Adrenal gland (tissue), 12 donors: ENCODE measurements around the gene MAP3K7CL. TPM values are rescaled to one million over a fixed set of nuclear protein-coding genes. Genes with fewer than 3 reads are reported as not detected.

Source experiments
- DNase-seq, 7 donors: peaks; one replicate each; pipeline ENCODE4 v3.0.0-alpha.2; 2019 to 2020
- H3K27ac ChIP-seq, 5 donors: fragments of 200-600 bp; sonication (generic) in 4 of 5; 1 replicate in 3 of 5; 2 replicates in 2 of 5; pipeline versions ENCODE4 v1.5.1 to v1.8.0; 2016 to 2020; ENCODE audit warnings: mild to moderate bottlenecking in 1 of 5
- H3K27me3 ChIP-seq: fragments of 200-600 bp; 2 replicates; pipeline ENCODE4 v1.8.0; 2021
- H3K36me3 ChIP-seq, 2 donors: fragments of 200-600 bp; replicated peaks in 1 of 2; 1 replicate in 1 of 2; 2 replicates in 1 of 2; pipeline versions ENCODE4 v1.5.1 to v1.8.0; 2018 to 2022
- H3K4me1 ChIP-seq, 2 donors: fragments of 200-600 bp; replicated peaks in 1 of 2; 1 replicate in 1 of 2; 2 replicates in 1 of 2; pipeline versions ENCODE4 v1.5.1 to v1.8.0; 2018 to 2021
- H3K4me3 ChIP-seq, 4 donors: fragments of 200-600 bp; sonication (generic) in 3 of 4; one replicate each; pipeline ENCODE4 v1.5.1; 2016 to 2018
- H3K9me3 ChIP-seq, 3 donors: fragments of 200-600 bp; sonication (generic) in 1 of 3; replicated peaks in 1 of 3; 1 replicate in 2 of 3; 2 replicates in 1 of 3; pipeline versions ENCODE4 v1.5.1 to v1.8.0; 2016 to 2021
- CTCF ChIP-seq, 6 experiments: fragments of 450-650 bp in 4 of 6; fragments of 200-600 bp in 2 of 6; sonication (generic) in 1 of 6; IDR thresholded peaks; 1 replicate in 5 of 6; 2 replicates in 1 of 6; pipeline versions ENCODE4 v1.5.1 to v1.8.0; 2016 to 2021; ENCODE audit warnings: antibody characterized with exemption in 6 of 6, mild to moderate bottlenecking in 2 of 6, moderate library complexity in 1 of 6
- POLR2A ChIP-seq, 2 donors: fragments of 450-650 bp; IDR thresholded peaks; one replicate each; pipeline ENCODE4 v1.6.1; 2017; ENCODE audit warnings: antibody characterized with exemption in 2 of 2, mild to moderate bottlenecking in 2 of 2, moderate library complexity in 1 of 2
- WGBS, 4 donors: extraction: QIAGEN DNeasy Blood & Tissue Kit in 2 of 4; methylation state at CpG; one replicate each; pipeline versions ENCODE4 v1.1.5 to v1.1.7; 2013 to 2017; 5-methylcytosine and 5-hydroxymethylcytosine counted together
- intact Hi-C, 2 donors: fragments of 100-400 bp; cut with DNase I; formaldehyde crosslinking; loops; one replicate each; pipeline versions ENCODE4 v1.14.1 to v1.15.0; 2022 to 2023
- polyA plus RNA-seq, 3 donors: library from polyadenylated mRNA; stranded (reverse); fragments of 200-250 nt in 2 of 3; fragments of 350-450 nt in 1 of 3; fragmentation: Illumina TruSeq in 1 of 3; extraction: RNeasy Lipid Tissue Mini Kit (QIAGEN cat#74804) in 1 of 3; gene quantifications; one replicate each; pipeline ENCODE4 v1.2.3, GENCODE V29; 2013 to 2014
- total RNA-seq, 9 donors: library from RNA; depleted of rRNA in 4 of 9; stranded (reverse); fragments of >200 nt in 4 of 9; fragments of 120-200 nt in 1 of 9; fragmentation: NEBNext Ultra II Directional in 1 of 9; extraction: Animal tissue kit (Norgen Biotek cat#: 25700) in 1 of 9; gene quantifications; one replicate each; pipeline versions ENCODE4 v1.1.0 to v1.2.4, GENCODE V29; 2013 to 2023
- donor health status: healthy with polysubstance abuse.
- donor health status: Bipolar disorder and iron deficiency.
- donor health status: DM: yes; HTN: yes; CAD: no.
- donor health status: DM: no; HTN: no; CAD: no.
- donor health status: DM: no; HTN: no; CAD: no.
- donor health status: DM: yes; HTN: yes; CAD: no.

The MAP3K7CL gene
- total and polyA plus RNA-seq, 12 donors = 3.6 to 29.5 (median 16.9) TPM

GRCh38 chr21:29182691-29183092 lies 52.2 kb downstream of the MAP3K7CL start:
- Histone ChIP-seq H3K4me3 (peak overlapping the region in 1 of 4 donors; percentile 53), H3K27ac (peak overlapping the region; percentile 93 to 99 (median 96))
- intact Hi-C loops = no loop called here

GRCh38 chr21:29184037-29184436 lies 53.6 kb downstream of the MAP3K7CL start:
- TF ChIP-seq POLR2A (IDR thresholded peaks at IDR 0.05) = no peak
- TF ChIP-seq CTCF (IDR thresholded peaks at IDR 0.05) = no peak
- H3K4me3 ChIP-seq = no peak overlapping the region
- H3K27ac ChIP-seq = peak overlapping the region in 2 of 5 donors; percentile 96 to 97
- peaks cover 28 to 40% of the 10 kb centered on the region in 2 donors for H3K4me1 ChIP-seq
- 32 to 44% (median 41%) methylated on average over 1 of the region's 1 CpG for WGBS, 4 donors
- no peaks in the 10 kb centered on the region for H3K27me3 ChIP-seq
- H3K9me3 ChIP-seq = no peaks in the 10 kb centered on the region
- intact Hi-C loops = no loop called here
- DNase-seq = no peak
- H3K36me3 ChIP-seq = no peaks in the 10 kb centered on the region

More at GRCh38 chr21:29182691-29183092, 52.2 kb downstream of the MAP3K7CL start:
- H3K4me1 ChIP-seq = peaks cover 21 to 32% of the 10 kb centered on the region in 2 donors
- 30 to 51% (median 37%) methylated on average over 4 of the region's 4 CpGs for WGBS, 4 donors
- no peaks in the 10 kb centered on the region for H3K9me3 ChIP-seq
- no peak for TF ChIP-seq POLR2A (IDR thresholded peaks at IDR 0.05)
- TF ChIP-seq CTCF (IDR thresholded peaks at IDR 0.05) = no peak
- H3K27me3 ChIP-seq = no peaks in the 10 kb centered on the region
- DNase-seq = no peak
- no peaks in the 10 kb centered on the region for H3K36me3 ChIP-seq

- 57 to 86% (median 72%) methylated on average over 1 of the region's 1 CpG for WGBS, 4 donors
- Histone ChIP-seq H3K4me1 (peaks cover 28 to 40% of the 10 kb centered on the region in 2 donors), H3K4me3 (no peak overlapping the region), H3K27ac (peak overlapping the region in 1 of 5 donors; percentile 26), H3K36me3 (no peaks in the 10 kb centered on the region), H3K27me3 (no peaks in the 10 kb centered on the region), H3K9me3 (no peaks in the 10 kb centered on the region)
- intact Hi-C loops = no loop called here
- no peak for DNase-seq
- TF ChIP-seq CTCF (IDR thresholded peaks at IDR 0.05) (no peak), POLR2A (IDR thresholded peaks at IDR 0.05) (no peak)
Observed at GRCh38 chr21:29185172-29185571, 54.7 kb downstream of the MAP3K7CL start.

DNA sequence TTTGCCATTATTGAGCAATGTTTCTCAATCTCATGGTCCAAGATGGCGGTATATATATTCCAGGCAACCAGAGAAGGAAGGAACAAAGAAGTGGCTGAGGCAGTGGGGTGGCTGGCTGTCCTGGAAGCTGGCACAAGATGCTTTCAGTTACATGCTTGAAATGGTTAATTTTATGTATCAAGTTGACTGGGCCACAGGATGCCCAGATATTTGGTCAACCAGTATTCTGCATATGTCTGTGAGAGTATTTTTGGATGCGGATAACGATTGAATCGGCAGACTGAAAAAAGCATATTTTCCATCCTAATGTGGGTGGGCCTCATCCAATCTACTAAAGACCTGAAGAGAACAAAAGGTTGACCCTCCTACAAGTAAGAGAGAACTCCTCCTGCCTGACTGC lies 55.2 kb downstream of the MAP3K7CL start:
- Histone ChIP-seq H3K4me3 (no peak overlapping the region), H3K36me3 (no peaks in the 10 kb centered on the region), H3K27ac (peak overlapping the region in 1 of 5 donors; percentile 26), H3K4me1 (peaks cover 28 to 40% of the 10 kb centered on the region in 2 donors), H3K9me3 (no peaks in the 10 kb centered on the region), H3K27me3 (no peaks in the 10 kb centered on the region)
- 93 to 96% (median 94%) methylated on average over 4 of the region's 4 CpGs for whole genome bisulfite sequencing, 4 donors
- intact Hi-C loops = no loop called here
- DNase-seq = no peak
- no peak for TF ChIP-seq POLR2A (IDR thresholded peaks at IDR 0.05)
- TF ChIP-seq CTCF (IDR thresholded peaks at IDR 0.05) = no peak
